Measurements from ENCODE around the gene MSX1.

MSX1 gene

DNA sequence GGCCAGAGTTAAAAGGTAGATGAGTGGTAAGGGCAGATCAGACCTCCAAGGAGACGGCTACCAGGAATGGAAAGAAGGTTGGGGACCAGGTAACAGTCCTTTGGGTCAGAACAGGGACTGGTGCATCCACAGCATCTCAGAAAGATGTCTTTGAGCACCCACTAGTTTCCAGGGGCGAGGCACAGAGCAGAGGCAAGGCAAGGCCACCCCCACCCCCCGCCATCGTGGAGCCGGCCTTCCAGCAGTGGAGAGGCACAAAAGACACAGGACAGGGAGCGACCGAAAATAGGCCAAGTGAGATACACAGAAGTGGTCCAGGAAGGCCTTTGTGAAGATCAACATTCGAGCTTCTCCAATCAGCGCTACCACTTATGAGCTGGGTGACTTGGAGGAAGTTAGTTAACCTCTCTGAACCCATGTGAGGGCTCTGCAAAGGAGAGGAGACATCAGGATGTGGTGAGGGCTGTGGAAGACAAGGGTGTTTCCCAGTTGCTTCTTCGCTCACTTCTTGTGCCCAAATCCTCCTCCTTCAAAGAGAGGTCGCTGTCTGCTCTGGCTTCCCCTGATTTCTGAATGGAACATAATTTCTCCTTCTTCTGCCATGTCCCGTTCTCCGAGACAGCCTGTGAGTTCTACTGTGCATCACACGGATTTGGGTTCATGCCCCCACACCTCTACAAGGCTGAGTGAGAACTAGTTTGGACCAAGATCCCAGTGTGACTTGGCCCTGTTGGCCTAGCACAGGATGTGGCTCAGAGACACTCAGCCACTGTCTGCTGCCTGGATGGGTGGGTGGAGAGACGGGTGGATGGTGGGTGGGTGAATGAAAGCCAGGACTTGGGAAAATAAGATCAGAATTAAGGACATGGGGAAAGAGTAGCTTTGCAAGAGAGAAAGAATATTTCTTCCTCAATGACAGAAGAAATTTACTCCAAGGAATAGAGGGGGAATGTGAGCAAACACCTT lies 16.7 kb upstream of the MSX1 start:
- no peak for DNase-seq

DNA sequence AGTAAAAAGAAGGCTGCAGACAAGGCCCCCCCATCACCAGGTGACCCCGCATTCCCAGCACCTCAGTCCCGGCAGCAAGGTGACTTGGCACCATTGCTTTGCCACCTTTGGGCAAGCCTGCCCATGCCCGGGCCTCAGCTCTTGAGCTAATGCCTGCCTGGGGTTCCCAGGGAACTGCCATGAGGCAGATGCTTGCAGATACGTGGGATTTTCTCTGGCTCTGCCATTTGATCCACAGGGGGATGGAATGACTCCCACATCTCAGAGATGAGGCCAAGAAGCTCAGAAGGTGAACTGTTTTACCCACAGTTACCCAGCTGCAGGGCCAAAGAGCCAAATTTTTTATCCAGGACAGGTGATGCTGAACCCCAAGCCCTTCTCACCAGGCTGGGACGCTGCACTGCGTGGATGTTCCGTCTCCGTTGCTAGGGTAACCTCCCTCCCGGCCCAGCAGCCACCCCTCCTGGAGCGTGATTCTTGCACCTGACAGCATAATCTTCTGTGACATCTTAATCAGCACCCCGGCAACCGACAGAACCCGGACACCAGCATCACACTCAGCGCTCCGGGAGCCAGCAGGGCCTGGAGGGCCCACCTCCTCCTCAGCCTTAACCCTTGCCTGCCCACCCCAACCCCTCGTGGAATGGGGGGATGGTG lies 15.7 kb upstream of the MSX1 start:
- no peak for DNase-seq

DNA sequence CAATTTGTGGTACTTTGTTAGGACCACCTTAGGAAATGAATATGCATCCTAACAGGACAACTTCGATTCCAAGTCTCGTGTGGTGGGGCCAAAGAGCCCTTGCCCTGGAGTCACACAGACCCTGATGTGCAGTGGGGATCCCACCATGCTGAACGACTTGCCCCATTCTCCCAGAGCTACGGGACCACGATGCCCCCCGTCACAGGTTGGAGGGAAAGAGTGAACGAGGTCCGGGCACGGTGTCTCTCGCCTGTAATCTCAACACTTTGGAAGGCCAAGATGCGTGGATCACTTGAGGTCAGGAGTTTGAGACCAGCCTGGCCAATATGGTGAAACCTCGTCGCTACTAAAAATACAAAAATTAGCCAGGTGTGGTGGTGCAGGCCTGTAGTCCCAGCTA lies 14.4 kb upstream of the MSX1 start:
- no peak for DNase-seq

DNA sequence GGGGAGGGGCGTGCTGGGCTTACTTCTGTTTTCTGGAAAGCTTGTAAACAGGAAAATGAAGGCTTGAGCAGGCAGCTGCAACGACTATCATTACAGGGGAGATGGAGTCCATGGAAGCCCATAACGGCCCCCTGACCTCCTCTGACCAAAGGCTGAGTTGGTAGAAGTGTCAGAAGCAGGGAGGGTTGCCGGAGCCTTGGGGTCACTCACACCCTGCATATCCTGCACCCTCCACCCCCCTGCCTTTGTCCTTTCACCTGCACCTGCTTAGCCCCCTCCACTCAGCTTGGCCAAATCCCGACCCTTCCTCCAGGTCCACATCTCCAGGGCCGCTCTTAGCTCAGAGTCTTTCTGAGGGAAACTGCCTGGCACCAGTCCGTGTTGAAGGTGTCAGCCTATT lies 12.5 kb upstream of the MSX1 start:
- DNase-seq: no peak

DNA sequence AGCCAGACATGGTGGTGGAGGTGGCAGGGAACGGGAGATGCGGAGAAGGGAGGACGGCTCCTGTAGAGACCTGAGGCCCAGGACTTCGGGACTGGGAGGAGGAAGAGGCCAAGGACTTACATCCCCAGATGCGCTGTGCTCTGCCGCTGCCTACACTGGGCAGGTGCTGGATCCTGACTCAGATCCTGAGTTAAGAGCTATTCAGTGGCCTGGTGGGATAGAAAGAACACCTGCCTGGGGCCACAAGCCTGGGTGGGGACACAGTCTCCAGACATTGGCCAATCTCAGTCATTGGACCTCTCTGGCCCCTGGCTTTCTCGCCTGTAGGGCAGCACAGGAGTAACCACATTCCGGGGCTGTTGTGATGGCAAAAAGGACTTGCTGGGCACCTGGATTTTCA lies 10.9 kb upstream of the MSX1 start:
- DNase-seq: no peak

DNA sequence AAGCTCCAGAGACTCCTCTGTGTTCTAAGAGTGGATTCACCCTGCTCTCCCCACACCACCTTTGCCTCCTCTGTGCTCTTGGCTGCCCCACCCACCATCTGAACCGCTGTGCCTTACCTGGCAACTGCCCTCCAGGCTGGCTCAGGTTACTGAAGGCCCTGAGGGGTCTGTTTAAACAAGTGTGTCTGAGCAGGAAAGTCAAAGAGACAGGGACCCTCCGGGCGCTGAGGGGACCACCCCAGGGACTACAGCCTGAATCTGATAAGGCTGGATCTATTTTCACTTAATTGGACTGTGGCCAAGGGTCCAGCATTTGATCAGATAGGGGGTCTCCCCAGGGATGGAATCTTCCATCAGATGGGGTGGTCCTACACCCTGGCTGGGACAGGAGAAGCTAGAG lies 10.4 kb upstream of the MSX1 start:
- DNase-seq: no peak

DNA sequence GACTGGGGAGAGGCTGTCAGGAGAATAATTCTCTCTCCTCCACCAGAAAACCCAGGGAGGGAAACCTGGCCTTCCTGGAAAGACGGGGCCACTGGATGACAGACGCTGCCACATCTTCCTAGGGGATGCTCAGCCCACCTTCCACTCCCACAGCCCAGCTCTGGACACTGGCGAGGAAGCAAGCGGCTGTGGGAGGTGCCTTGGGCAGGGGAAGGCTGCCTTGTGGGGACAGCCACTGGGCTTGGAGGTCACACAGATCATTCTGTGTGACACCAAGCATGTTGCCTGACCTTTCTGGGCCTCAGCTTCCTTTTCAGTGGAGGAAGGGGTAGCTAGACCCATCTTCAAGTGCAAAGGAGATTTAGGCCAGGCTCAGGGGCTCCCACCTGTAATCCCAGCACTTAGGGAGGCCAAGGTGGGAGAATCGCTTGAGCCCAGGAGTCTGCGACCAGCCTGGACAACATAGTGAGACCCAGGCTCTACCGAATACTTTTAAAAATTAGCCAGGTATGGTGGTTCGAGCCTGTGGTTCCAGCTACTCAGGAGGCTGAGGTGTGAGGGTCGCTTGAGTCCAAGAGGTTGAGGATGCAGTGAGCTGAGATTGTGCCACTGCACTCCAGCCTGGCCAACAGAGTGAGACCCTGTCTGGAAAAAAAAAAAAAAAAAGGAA lies 9.8 kb upstream of the MSX1 start:
- DNase-seq: no peak

DNA sequence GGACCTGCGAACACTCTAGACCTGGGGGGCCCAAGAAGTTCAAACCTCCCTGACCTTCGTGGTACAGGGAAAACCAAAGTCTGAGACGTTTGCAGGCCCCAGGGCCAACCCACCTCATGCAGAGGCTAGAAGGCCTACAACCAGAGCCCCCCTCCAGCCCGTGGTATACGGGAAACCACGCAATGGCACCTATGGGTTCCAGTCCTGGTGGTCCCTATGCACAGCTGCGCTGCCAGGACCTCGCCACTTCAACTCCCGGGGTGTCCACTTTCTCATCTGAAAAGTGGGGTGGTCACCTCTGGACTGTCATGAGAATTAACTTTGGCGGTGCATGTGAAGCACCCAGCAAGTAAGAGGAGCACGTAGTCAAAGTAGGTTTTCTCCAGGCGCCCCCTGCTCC lies 8.4 kb upstream of the MSX1 start:
- DNase-seq: no peak

DNA sequence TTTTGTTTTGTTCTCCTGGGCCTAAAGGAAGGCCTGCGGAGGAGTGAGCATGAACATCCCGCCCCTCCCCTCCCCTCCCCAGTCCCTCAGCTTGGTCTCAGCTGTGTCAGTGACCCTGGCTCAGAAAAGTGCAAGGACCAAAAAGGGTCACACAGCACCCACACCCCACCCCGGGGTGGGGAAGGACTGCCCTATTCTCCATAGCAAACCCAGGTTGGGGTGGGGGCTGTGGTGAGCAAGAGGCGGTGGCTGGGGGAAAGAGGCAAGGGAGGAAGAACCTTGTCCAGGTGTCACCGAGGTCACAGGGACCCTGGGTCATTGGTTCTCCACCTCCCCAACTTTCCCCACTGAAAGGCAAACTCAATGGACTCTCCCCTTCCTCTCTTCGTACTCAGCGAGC lies 7.6 kb upstream of the MSX1 start:
- DNase-seq: no peak

DNA sequence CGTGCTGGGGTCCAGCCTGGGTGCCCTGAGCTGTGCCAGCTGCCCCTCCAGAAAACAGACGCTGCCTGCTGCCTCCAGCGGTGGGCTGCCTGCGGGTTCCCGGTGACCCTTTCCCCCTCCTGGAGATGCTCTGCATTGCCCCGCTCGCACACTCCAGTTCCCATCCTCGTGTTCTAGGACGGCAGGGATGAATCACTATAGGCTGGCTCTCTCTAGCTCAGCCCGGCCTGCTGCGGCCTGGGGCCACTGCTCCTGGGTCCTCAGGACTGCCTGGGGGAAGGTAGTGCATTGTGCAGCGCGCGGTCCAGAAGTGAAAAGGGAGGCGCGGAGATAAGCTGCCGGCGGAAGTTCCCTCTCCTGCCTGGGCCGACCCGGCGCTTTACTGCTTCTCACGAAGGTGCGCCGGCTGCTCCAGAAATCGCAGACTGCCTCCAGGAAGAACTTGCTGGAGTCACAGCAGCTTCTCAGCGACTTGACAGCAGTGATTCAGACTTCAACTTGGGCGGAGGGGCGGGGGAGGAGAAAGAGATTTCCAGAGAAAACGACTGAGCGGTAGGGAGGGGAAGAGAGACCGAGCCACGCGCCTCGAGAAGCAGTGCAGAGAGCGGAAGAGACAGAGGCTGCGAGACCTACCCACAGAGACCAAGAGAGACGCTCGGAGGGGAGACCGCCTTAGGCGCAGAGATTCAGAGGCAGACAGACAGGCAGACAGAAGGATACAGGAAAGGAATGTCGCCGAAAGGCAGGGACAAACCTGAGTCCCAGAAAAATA lies 6.7 kb upstream of the MSX1 start:
- no peak for DNase-seq

DNA sequence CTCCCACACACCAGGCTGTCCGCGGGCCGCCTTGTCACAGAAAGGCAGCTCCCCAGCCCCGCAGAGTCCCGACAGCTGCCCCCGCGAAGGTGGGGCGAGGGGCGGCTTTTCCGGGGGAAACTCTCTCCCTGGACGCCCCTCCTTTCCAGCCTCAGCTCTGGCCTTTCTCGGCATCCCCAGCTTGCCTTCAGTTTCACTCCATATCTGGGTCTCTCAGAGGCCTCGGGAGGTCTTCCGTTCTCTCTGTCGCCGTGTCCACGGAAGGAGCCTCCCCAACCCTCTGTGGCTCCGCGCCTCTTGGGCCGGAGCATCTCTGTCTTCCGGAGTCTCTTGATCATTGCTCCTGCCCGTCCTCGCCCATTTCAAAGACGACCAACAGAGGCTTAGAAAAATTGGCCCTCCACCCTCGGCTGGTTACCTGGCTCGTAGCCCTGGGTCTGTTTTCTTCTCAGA lies 6.1 kb upstream of the MSX1 start:
- DNase-seq: no peak

DNA sequence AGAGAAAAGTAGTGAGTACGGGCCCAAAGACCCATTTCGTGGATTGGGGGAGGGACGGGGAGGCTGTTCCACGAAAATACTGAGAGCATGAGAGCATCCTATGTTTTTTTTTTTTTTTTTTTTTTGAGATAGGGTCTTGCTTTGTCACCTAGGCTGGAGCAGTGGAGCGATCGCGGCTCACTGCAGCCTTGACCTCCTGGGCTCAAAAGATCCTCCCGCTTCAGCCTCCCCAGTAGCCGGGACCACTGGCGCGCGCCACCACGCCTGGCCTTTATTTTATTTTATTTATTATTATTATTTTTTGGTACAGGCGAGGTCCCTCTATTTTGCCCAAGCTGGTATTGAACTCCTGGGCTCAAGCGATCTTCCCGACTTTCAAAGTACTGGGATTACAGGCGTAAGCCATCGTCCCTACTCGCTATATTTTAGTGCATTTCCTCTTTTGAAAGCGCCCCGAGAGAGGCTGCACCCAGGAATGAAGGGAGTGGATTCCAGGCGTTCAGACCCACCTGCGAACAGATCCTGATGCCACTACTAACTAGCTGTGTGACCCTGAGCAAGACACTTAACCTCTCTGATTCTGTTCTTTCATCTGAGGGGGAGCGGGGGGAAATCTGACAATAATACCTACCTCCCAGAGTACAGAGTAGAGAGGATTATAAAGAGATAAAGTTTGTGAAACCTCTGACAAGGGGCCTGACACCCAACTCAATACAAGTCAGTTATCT lies 5.4 kb upstream of the MSX1 start:
- no peak for DNase-seq

DNA sequence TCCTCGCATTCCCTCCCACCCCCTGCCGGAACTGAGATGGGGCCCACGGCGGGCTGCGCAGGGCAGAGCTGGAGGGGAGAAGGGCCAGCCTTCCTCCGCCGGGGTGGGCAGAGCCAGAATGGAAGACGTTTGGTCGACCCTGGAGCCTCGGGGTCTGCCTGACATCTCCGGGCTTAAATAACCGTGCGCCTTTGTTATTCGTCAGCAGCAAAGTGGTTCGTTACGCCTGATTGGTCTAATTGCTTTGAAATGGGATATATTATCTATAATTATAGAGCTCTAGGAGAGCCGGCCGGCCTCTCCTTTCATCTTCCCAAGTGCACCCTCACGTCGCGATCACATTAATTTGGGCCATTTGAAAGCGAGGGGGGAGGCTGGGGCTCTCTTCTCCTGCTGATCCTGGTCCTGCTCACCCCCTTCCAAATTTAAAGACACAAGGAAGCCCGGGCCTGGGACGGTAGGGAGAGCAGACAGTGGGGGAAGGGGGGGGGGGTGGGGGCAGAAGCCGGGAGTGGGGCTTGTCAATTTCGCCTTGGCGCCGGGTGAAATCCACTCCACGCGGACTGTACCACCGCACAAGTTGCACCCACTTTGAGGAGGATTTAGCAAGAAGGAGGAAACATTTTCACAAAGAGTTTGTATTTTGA lies 4.7 kb upstream of the MSX1 start:
- no peak for DNase-seq

DNA sequence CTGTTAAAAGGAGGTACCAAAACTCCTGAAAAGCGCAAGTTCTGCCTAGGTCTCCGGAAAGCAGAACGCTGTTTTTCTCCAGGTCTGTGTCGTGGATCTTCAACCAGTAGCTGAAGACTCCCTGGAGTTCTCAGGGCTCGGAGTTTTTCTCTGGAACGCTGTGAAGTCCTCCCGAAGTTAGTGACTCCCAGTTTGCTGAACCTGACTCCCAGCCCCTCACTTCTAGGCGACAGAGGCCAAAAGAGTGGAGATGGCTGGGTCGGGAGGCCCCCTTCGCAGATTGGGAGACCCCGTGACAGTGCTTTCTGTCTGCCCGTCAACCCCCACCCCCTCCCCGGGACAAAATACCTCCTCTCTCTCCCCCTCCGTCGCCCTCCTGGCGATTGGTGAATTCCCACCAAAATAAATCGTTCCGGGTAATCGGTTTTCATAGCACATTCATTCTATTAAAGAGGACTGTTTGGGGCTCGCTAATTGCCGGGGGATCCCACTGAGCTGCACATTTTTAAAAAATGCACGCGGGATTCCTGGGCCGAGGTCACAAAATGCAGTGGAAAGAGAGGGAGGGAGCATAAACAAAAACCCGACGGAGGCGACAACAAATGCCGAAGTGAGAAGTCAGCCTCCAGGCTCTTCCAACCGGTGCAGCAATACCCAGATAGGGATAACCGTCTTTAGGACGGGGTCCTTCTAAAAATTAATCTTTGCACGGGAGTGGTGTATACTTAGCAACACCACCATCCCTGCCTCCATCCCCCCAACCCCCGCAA lies 4.0 kb upstream of the MSX1 start:
- DNase-seq: no peak

DNA sequence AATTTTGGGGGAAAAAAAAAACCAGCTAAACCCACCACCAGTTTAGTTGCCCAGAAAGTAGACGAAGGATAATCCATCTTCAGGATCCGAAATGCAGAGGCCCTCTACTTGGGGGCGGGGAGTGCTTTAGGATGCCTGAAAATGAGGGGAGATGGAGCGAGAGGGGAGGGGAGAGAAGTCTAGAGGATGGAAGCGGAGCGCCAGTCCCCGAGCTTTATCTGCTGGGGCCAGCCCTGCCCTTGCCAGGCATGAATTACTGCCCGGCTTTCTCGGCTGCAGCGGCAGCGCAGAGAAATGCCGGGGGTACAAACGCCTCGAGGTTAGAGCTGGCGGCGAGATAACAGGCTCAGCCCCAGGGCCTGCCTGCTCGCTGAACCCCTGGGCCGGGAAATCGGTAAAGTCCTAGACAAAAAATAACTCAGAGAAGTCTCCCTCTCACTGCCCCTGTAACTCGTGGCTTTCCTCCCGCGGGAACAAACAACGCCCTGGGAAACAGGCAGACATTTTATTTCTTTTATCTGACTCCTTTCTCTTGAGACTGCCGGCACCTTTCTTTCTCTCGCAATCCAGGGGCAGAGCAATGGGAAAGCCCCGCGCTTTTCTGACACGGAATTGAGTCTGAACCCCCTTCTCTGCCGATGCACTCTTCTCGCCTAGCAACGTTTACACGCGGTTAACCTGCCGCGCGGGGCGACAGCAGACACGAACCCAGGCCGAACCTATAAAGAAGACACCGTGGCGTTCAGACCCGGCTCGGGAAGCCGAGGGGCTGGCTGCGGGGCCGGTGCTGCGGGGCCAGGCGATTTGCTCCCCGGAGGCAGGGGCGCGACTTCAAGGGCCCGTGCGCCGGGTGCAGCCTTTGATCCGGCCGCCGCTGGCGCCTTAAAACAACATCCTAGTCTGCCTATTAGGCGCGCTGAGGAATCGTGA lies 3.1 kb upstream of the MSX1 start:
- DNase-seq: no peak

DNA sequence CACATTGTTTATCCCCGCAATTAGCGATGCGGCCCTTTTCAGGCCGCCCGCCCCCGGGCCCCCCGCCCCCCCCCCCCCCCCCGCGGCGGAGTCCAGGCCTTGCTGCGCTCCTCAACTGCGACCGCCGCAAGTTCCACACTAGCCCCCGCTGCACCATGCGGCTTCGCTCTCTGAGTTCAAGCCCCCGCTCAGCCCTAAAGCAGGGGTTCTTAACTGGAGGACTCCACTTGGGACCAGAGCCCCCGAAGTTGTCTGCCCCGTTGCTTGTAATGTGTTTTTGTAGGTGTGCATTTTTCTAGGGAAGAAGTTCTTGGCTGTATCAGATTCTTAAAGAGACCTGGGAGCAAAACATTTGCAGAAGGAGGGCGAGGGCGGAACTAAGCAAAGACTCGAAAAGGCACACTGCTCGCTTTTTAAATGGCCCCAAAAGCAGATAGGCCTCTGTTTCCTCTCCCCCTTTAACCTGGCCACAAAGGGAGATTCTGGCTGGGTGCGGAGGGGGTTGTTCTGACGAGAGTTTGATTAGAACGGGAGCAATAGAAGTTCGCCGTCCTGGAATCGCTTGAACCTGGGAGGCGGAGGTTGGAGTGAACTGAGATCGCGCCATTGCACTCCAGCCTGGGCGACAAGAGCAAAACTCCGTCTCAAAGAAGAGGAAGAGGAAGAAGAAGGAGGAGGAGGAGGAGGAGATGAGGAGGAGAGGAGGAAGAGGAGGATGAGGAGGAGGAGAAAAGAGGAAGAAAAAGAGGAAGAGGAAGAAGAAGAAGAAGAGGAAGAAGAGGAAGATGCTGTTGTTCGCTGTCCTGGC lies 2.3 kb upstream of the MSX1 start:
- no peak for DNase-seq

DNA sequence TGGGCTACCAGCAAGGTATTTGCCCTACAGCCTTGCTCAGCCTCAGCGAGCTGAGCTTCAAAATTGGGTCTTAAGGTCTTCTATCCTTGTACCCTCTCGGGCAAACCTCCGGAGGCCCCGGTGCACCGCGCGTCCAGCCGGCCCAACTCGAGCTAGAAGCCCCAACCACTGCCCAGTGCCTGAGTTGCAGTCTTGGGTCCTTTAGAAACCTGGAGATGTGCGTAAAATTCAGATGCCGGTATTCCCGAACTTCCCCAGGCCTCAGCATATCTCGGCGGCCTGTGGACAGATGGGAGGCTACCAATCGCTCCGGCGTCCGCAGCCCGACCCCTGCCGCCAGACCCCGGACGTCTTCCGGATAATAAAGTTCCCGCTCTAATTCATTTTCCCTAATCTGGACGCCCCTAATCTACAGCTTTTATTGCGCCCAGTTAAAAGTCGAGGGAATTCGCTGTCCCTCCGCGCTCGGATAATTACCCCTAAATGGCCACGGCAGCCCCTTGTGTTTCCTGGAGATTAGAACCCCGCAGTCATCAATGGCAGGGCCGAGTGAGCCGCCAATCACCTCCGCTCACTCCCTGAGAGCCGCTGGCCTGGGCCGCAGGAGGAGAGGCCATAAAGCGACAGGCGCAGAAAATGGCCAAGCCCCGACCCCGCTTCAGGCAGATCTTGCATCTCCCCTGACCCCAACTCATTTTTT lies 1.5 kb upstream of the MSX1 start:
- DNase-seq: no peak
